PC-9 (cell line): ENCODE measurements around the gene FRMD8. TPM values are rescaled to one million over a fixed set of nuclear protein-coding genes. Genes with fewer than 3 reads are reported as not detected.

ENCODE experiments used
- BruUV-seq: library from RNA; stranded (reverse); fragments of 400-500 nt; replicated peaks from 2 replicates; lab custom pipeline; 2021; lab: Mats Ljungman, UMichigan
- CTCF ChIA-PET: fragments of 300-600 bp; sonication (Branson Sonifier 250); formaldehyde crosslinking; loops from one replicate; lab custom pipeline; 2022; ENCODE audit warnings: antibody characterized with exemption; lab: Charles Lee
- POLR2A ChIA-PET: fragments of 300-600 bp; sonication (Branson Sonifier 250); formaldehyde crosslinking; loops from one replicate; lab custom pipeline; 2022; ENCODE audit warnings: antibody characterized with exemption; ENCODE audit not compliant: unreplicated experiment; lab: Charles Lee
- DNase-seq, 2 experiments: peaks; one replicate each; pipeline versions ENCODE4 v3.0.0 to v3.0.0-alpha.2; 2015 to 2022; ENCODE audit warnings: mixed read lengths in 1 of 2
- H2AFZ ChIP-seq: fragments of 200-600 bp; sonication (generic); 2 replicates; pipeline ENCODE4 v1.8.1; 2017; ENCODE audit warnings: antibody characterized with exemption
- H3F3A ChIP-seq: fragments of 200-600 bp; sonication (generic); 2 replicates; pipeline ENCODE4 v1.8.1; 2017; ENCODE audit warnings: antibody characterized with exemption, mild to moderate bottlenecking, low read depth; ENCODE audit not compliant: insufficient read depth
- H3K27ac ChIP-seq: fragments of 200-600 bp; sonication (generic); 2 replicates; pipeline ENCODE4 v1.6.1; 2016; ENCODE audit warnings: mixed run types
- H3K27me3 ChIP-seq: fragments of 200-600 bp; sonication (generic); 2 replicates; pipeline ENCODE4 v1.6.1; 2016; ENCODE audit warnings: low read depth, mixed run types; ENCODE audit not compliant: insufficient read depth
- H3K36me3 ChIP-seq: fragments of 200-600 bp; sonication (generic); 2 replicates; pipeline ENCODE4 v1.6.1; 2016; ENCODE audit warnings: low read depth, mixed run types
- H3K4me1 ChIP-seq: fragments of 200-600 bp; sonication (generic); replicated peaks from 2 replicates; pipeline ENCODE4 v1.6.1; 2016; ENCODE audit warnings: mixed run types; ENCODE audit not compliant: insufficient read depth
- H3K4me2 ChIP-seq: fragments of 200-600 bp; sonication (generic); 2 replicates; pipeline ENCODE4 v1.6.1; 2017; ENCODE audit warnings: mixed run types
- H3K4me3 ChIP-seq: fragments of 200-600 bp; sonication (generic); 2 replicates; pipeline ENCODE4 v1.6.1; 2016; ENCODE audit warnings: mixed run types
- H3K79me2 ChIP-seq: fragments of 200-600 bp; sonication (generic); 2 replicates; pipeline ENCODE4 v1.6.1; 2017; ENCODE audit warnings: low read depth, mixed run types
- H3K9me2 ChIP-seq: fragments of 200-600 bp; sonication (generic); 2 replicates; pipeline ENCODE4 v1.8.1; 2017; ENCODE audit warnings: mild to moderate bottlenecking; ENCODE audit not compliant: insufficient read depth
- H3K9me3 ChIP-seq: fragments of 200-600 bp; sonication (generic); 2 replicates; pipeline ENCODE4 v1.8.1; 2016; ENCODE audit warnings: low read depth; ENCODE audit not compliant: insufficient read depth
- H4K20me1 ChIP-seq: fragments of 200-600 bp; sonication (generic); 2 replicates; pipeline ENCODE4 v1.8.1; 2017; ENCODE audit not compliant: insufficient read depth
- CTCF ChIP-seq: fragments of 200-600 bp; sonication (generic); conservative IDR thresholded peaks from 2 replicates; pipeline ENCODE4 v1.6.1; 2017; ENCODE audit warnings: mixed run types, antibody characterized with exemption, mild to moderate bottlenecking, moderate library complexity
- EZH2 ChIP-seq: fragments of 200-600 bp; sonication (generic); IDR thresholded peaks from 2 replicates; pipeline ENCODE4 v1.8.0; 2017; ENCODE audit warnings: antibody characterized with exemption, low read depth
- intact Hi-C: fragments of 100-400 bp; cut with micrococcal nuclease; formaldehyde crosslinking; loops from one replicate; pipeline ENCODE4 v1.10.0; 2022; ENCODE audit not compliant: unreplicated experiment
- total RNA-seq: library from RNA; stranded (reverse); gene quantifications from 2 replicates; pipeline ENCODE4 v1.2.3, GENCODE V29; 2021

FRMD8 gene
- total RNA-seq, 1 experiment from 2014 or later: 32.4 TPM

DNA sequence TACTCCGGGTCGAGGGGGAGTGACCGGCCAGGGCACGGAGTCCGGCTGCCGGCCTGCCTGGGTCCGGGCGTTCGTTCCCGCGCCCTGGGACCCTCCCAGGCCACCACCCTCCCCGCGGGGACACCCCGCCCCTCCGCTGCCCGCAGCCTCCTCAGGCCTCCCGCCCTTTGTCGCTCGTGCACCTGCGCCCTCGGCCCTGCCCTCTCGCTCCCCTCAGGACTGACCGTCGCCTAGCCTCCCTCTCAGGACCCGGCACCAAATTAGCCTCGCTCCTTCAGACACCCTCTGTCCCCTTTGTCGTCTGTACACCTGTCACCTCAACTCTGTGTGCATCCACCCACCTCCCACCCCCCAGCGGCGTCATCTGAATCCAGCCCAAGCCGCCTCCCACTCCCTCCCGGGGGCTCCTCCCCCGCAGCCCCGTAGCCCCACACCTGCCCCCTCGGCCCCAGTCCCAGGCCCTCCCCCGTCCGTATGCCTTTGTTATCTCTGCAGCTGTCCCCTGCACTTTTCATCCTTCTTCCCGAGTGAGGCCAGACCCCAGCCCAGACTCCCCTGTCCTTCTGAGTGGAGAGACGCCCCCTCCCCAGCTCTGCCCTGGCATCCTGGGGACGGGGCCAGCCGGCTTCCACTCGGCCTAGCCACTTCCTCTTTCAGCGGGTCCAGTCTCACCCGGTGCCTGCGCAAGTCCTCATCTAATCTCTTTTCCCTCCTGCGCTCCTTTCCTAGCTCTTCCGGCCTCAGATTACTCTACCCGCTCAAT lies 31.2 kb upstream of the FRMD8 start:
- H3K4me2 ChIP-seq: peak overlapping the region; percentile 100
- peak in 1 of 2 experiments; percentile 44 for DNase-seq
- peaks cover 11% of the 10 kb centered on the region for H3K4me1 ChIP-seq
- H3K9me2 ChIP-seq: no peaks in the 10 kb centered on the region
- H3K9me3 ChIP-seq: no peaks in the 10 kb centered on the region
- no TSS peak for BruUV-seq
- H3K4me3 ChIP-seq: peak overlapping the region; percentile 87
- intact Hi-C loops: loop anchor here (2.0 kb wide), 1 partner anchor 38 kb away; no protein-coding TSS in a partner anchor
- H2AFZ ChIP-seq: peak overlapping the region; percentile 84
- H3K27me3 ChIP-seq: no peaks in the 10 kb centered on the region
- H3K36me3 ChIP-seq: peaks cover 7% of the 10 kb centered on the region
- H3F3A ChIP-seq: peaks cover 38% of the 10 kb centered on the region
- ChIA-PET POLR2A (no interaction called here), CTCF (interaction anchor here (0.6 kb wide), 1 partner anchor 155 kb away, joined by 3 read pairs; no protein-coding TSS in a partner anchor)
- H3K27ac ChIP-seq: no peak overlapping the region
- no peaks in the 10 kb centered on the region; the same call in 1 of the 2 replicates for H4K20me1 ChIP-seq
- no peaks in the 10 kb centered on the region for H3K79me2 ChIP-seq
- TF ChIP-seq CTCF: no peak
- no peak for TF ChIP-seq EZH2

DNA sequence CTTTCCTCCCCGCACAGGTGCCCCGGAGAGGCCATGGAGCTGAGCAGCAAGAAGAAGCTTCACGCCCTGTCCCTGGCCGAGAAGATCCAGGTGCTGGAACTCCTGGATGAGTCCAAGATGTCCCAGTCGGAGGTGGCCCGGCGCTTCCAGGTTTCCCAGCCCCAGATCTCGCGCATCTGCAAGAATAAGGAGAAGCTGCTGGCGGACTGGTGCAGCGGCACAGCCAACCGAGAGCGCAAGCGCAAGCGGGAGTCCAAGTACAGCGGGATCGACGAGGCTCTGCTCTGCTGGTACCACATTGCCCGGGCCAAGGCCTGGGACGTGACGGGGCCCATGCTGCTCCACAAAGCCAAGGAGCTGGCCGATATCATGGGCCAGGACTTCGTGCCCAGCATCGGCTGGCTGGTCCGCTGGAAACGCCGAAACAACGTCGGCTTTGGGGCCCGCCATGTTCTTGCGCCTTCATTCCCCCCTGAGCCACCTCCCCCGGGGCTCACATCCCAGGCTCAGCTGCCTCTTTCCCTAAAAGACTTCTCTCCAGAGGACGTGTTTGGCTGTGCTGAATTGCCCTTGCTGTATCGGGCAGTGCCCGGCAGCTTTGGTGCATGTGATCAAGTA lies 30.6 kb upstream of the FRMD8 start:
- Histone ChIP-seq H3F3A (peaks cover 31% of the 10 kb centered on the region; the same call in 1 of the 2 replicates), H3K36me3 (peaks cover 1% of the 10 kb centered on the region), H3K27ac (no peak overlapping the region), H3K4me3 (no peak overlapping the region), H3K9me2 (no peaks in the 10 kb centered on the region), H2AFZ (no peak overlapping the region), H3K9me3 (no peaks in the 10 kb centered on the region), H4K20me1 (no peaks in the 10 kb centered on the region; the same call in 1 of the 2 replicates), H3K4me1 (peaks cover 11% of the 10 kb centered on the region), H3K4me2 (peak overlapping the region; percentile 100; the same call in 1 of the 2 replicates), H3K27me3 (no peaks in the 10 kb centered on the region), H3K79me2 (no peaks in the 10 kb centered on the region)
- no peak for DNase-seq
- CTCF ChIA-PET: interaction anchor here (0.6 kb wide), 2 partner anchors 53 to 156 kb away, joined by 3 to 13 read pairs; no protein-coding TSS in a partner anchor
- POLR2A ChIA-PET: no interaction called here
- intact Hi-C loops: loop anchor here (2.0 kb wide), 1 partner anchor 39 kb away; no protein-coding TSS in a partner anchor
- TF ChIP-seq CTCF (no peak), EZH2 (no peak)
- TSS peak; percentile 14 for BruUV-seq

DNA sequence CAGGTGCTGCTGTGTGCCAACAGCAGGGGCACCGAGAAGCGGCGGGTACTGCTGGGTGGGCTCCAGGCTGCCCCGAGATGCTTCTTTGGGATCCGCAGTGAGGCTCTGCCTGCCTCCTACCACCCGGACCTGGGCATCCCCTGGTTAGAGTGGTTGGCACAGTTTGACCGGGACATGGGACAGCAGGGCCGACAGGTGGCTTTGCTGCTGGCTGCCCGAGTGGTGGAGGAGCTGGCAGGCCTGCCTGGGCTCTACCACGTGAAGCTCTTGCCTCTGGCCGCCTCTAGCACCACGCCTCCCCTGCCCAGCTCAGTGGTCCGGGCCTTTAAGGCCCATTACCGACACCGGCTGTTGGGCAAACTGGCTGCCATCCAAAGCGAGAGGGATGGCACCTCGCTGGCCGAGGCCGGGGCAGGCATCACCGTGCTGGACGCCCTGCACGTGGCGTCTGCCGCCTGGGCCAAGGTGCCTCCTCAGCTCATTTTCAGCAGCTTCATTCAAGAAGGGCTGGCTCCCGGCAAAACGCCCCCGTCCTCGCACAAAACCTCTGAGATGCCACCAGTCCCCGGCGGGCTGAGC lies 30.0 kb upstream of the FRMD8 start:
- Histone ChIP-seq H3K4me3 (no peak overlapping the region), H2AFZ (no peak overlapping the region), H3F3A (peaks cover 27% of the 10 kb centered on the region; the same call in 1 of the 2 replicates), H3K36me3 (no peaks in the 10 kb centered on the region), H3K9me2 (no peaks in the 10 kb centered on the region), H3K27ac (no peak overlapping the region), H3K79me2 (no peaks in the 10 kb centered on the region), H3K9me3 (no peaks in the 10 kb centered on the region), H3K4me1 (peaks cover 11% of the 10 kb centered on the region), H4K20me1 (no peaks in the 10 kb centered on the region; the same call in 1 of the 2 replicates), H3K4me2 (no peak overlapping the region), H3K27me3 (no peaks in the 10 kb centered on the region)
- DNase-seq: no peak
- CTCF ChIA-PET: interaction anchor here (0.5 to 0.6 kb wide), 3 partner anchors 54 to 323 kb away, joined by 4 to 13 read pairs (median 8); no protein-coding TSS in a partner anchor
- intact Hi-C loops: no loop called here
- POLR2A ChIA-PET: interaction anchor here (0.7 kb wide), 1 partner anchor 23 kb away, joined by 3 read pairs; the partner anchor contains the start of gene DPF2
- TF ChIP-seq EZH2 (no peak), CTCF (no peak)
- BruUV-seq: no TSS peak
